NCI-H345 treated with DMSO at 0.1 percent for 48 hours (cell line): ENCODE results near the gene TPRN.

Experiments used
- DNase-seq: peaks from one replicate; lab custom pipeline; 2025; ENCODE audit not compliant: unreplicated experiment; lab: John Stamatoyannopoulos, UW

The TPRN gene

DNA sequence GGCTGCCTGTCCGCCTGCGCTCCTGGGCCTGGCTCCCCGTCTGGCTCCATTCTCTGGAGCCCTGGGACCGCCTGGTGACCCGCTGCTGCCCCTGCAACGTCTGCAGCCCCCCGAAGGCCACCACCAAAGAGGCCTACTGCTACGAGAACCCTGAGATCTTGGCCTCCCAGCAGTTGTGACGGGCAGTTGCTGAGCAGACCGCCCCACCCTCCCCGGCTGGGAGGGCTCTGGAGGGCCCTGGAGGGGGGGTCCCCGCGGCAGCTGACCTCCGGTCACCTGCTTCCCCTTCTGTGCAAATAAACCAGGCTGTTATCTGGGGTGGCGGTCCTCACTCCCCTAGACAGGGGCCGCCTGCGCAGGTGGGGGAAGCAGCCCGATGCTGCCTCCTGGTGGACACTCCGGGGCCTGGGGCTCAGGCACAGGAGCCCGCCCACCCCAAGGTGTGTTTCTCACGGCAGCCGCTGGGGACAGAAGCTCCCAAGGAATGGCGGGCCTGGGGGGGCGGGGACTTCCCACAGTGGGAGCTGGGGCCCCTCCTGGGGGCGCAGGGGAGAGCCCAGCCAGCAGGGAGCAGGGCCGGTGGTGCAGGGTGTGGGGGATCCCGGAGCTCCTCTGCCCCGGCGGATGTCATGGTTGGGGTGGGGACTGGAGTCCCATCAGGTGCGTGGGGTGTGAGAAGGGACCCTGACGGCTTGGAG is 35.8 kb upstream of the TPRN start:
- DNase-seq, result peak; percentile 53

- no peak for DNase-seq
Observed at GRCh38 chr9:137235424-137236237, 35.1 kb upstream of the TPRN start.

GRCh38 chr9:137234758-137235423 is 34.4 kb upstream of the TPRN start:
- no peak for DNase-seq

- no peak for DNase-seq
Observed at GRCh38 chr9:137234055-137234697, 33.6 kb upstream of the TPRN start.

DNA sequence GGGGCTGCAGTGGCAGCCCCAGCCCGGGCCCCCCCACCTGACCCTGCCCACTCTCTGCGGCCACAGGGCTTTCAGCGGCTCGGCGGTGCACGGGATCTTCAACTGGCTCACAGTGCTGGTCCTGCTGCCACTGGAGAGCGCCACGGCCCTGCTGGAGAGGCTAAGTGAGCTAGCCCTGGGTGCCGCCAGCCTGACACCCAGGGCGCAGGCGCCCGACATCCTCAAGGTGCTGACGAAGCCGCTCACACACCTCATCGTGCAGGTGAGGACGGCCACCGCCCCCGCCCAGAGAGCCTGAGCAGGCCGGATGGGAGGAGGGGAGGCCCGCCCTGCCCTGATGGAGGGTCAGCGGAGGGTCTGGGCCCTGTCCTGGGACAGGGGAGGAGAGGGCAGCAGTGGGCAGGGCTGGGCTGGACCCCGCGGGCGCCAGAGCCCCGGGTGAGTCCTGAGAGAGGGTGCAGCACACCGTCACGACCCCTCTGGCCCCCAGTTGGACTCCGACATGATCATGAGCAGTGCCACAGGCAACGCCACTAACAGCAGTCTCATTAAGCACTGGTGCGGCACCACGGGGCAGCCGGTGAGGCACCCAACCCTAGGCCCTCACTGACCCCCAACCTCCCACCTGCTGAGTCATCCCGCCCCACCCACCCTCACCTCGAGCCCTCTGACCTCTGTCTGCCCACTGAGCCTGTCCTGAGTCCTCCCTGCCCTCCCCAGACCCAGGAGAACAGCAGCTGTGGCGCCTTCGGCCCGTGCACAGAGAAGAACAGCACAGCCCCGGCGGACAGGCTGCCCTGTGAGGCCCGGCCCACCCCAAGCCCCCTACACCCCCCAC is 32.8 kb upstream of the TPRN start:
- DNase-seq, result no peak

DNA sequence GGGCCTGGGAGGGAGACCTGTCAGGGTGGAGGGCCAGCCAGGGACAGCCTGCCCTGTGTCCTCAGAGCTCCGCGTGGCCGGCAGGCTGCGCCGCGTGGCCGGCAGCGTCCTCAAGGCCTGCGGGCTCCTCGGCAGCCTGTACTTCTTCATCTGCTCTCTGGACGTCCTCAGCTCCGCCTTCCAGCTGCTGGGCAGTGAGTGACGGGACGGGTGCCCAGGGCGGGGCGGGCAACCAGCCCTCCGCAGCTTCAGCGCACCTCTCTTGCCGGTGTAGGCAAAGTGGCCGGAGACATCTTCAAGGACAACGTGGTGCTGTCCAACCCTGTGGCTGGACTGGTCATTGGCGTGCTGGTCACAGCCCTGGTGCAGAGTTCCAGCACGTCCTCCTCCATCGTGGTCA is 32.0 kb upstream of the TPRN start:
- no peak for DNase-seq

GRCh38 chr9:137232101-137232500 is 31.6 kb upstream of the TPRN start:
- no peak for DNase-seq

- no peak for DNase-seq
Observed at GRCh38 chr9:137231372-137232039, 31.0 kb upstream of the TPRN start.

- no peak for DNase-seq
Observed at GRCh38 chr9:137230705-137231371, 30.3 kb upstream of the TPRN start, which contains the start of gene SLC34A3. Gene SLC34A3 (plus strand): TSS chr9:137230901. CDS start chr9:137231703, 802 bp downstream.

- DNase-seq, result no peak
Observed at GRCh38 chr9:137229903-137230704, 29.6 kb upstream of the TPRN start.

GRCh38 chr9:137228968-137229896 is 28.7 kb upstream of the TPRN start:
- no peak for DNase-seq

DNA sequence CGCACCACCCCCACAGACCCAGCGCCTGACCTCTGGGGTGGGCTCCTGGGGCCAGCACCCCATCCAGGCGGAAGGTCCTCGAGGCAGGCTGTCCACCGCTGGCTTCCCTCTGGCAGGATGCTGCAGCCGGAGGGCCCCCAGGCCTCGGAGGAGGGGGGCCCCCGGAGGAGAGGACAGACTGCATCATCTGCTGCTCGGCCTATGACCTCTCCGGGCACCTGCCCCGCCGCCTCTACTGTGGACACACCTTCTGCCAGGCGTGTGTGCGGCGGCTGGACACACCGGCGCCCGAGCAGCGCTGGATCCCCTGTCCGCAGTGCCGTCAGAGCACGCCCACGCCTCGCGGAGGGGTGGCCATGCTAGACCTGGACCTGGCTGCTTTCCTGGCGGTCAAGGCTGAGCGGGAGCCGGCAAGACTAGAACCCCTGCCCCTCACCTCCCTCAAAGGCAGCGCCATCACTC is 28.0 kb upstream of the TPRN start:
- no peak for DNase-seq

DNA sequence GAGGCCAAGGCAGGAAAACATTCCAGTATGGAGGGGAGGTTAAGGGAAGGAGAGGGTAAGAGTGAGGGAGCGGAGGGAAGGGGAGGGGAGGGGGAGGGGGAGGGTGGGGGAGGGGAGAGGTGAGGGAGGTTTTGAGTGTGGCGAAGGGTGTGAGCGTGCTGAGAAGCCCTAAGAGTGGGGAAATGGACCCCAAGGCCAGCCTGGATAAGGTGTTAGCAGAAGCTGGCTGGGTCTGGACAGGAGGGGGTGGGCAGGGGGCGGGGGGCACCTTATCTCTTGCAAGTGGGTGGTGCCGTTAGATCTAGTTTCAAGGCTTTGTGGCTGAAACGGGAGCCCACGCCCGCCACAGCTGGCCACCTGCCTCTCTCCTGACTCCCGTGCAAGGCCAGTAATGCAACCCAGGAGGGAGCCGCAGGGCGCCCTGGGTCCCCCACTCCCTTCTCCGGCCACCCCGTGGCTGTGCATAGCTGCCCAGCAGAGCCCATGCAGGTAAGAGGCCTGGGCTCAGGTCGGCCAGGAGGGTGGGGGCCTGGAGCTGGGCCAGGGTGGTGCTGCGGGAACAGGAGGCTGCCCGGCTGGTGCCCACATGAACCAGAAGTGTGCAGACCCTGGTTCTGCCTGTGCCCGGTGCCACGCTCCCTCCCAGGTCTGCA is 27.4 kb upstream of the TPRN start:
- no peak for DNase-seq

DNA sequence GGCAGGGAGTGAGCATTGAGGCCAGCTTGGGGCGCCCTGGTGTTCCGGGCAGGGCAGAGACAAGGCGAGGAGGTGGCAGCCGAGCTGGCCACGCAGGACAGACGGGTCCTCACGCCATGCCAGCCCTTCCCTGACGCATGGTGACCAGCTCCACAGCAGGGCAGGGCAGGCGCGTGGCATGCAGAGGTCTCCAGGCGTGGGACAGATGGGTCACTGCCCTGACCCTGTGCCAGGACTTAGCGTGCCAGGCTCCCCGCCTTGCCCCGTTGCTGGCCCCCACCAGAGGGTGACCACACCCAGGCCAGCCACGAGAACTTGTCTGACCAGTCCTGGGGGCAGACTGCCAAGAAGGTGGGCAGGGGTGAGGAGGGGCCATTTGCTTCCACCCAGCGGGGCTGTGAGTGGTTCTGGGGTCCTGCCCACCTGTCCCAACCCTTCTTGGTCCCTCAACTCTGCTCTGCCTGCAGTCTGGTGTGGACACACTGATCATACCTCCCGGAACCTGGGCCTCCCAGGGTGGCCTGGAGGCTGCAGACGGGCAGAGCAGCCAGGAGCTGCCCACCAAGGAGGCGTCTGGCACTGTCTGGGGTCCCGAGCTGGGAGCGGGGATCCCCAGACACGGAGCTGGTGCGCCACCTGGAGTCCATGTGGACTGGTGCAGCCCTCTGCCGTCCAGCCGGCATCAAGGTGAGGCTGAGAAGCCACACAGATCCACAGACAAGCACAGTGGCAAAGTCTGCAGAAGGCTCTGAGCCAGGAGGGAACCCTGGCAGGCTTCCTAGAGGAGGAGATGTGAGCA is 26.7 kb upstream of the TPRN start, which contains the start of gene RNF224:
Gene RNF224, plus strand, starts transcription at position 449 of the 799 bp plus-strand sequence. CDS start 834 bp downstream, outside the sequence.
- peak; percentile 37 for DNase-seq

DNA sequence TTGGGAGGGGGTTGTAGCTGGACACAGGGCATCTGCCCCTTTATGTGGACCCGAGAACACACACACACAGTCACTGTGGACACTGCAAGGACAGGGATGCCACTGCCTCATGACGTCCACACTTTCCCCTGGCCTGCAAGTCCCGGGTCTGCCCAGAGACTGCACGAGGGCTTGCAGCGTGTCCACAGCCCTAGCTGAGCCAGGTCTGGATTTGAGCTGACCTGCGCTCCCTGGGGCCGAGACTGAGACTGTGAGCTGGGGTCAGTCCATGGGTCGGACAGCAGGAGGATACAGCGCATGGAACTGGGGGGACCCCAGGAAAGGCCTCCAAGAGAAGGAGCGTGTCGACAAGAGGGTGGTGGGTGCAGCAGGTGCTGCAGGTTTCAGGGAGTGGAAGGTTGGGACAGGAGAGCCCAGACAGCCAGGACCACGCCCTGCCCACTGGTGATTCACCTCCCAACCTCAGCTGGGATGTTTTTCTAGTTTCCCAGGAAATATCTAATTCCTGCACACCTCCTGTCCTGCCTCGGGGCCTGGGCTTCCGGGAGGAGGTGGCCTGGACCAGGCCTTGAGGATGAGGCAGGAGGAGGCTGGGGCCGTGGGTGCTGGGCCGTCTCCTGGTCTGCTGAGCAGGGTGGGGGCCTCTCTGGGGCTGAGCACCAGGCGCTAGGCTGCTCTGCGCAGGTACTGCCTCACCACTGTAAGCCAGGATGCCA is 26.0 kb upstream of the TPRN start:
- no peak for DNase-seq
